ENCODE data around the gene KCNJ2.

DNA sequence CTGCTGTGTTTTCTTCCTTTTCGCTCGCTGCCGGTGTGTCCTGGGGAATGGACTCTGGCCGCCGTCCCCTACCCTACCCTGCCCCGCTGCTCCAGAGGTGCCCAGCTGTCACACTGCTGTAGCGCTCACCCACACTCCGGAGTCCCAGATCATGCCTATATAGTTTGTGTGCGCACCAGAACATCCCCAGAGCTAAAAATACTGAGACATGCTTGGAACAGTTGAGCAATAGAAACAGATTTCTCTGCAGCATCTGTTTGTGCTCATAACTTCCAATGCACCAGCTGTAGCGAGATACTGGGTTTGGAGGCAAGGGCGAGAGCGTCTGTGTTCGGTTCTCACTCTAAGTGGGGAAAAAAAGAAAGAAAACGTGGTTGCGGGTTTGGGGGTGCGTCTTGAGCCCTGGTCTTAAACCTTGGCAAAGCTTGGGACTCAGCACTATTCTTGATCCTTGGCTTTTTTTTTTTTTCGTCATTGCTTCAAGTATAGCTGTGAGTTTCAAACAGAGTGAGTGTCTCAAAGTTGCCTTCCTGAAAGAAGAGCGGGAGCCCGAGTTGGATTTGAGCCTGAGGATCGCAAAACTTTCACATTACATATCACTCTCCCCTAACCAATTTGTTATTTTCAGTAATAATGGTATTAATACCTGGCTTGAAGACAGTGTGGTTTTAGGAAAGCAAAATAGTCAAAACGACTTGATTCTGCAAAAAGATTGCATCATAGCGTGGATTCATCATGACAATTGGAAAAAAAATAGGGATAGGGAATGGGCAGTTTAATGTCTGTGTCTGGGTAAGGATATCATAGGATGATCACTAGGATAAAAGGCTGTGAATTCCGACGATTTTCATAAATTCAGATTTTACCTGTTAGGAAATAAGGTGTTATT lies 621 bp downstream of the KCNJ2 start:
- TF ChIP-seq, protein P1, sequence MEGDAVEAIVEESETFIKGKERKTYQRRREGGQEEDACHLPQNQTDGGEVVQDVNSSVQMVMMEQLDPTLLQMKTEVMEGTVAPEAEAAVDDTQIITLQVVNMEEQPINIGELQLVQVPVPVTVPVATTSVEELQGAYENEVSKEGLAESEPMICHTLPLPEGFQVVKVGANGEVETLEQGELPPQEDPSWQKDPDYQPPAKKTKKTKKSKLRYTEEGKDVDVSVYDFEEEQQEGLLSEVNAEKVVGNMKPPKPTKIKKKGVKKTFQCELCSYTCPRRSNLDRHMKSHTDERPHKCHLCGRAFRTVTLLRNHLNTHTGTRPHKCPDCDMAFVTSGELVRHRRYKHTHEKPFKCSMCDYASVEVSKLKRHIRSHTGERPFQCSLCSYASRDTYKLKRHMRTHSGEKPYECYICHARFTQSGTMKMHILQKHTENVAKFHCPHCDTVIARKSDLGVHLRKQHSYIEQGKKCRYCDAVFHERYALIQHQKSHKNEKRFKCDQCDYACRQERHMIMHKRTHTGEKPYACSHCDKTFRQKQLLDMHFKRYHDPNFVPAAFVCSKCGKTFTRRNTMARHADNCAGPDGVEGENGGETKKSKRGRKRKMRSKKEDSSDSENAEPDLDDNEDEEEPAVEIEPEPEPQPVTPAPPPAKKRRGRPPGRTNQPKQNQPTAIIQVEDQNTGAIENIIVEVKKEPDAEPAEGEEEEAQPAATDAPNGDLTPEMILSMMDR (conservative IDR thresholded peaks at IDR 0.05; ENCODE audit: low read depth, low read length): no peak
- no peak for TF ChIP-seq EZH2phosphoT487 (IDR thresholded peaks at IDR 0.05; ENCODE audit: borderline replicate concordance, low read length)
- no peak for TF ChIP-seq EZH2 (IDR thresholded peaks at IDR 0.05; ENCODE audit: low read length, unreplicated experiment)

All from PC-3 (cell line).